HEK293 (cell line): ENCODE measurements around the gene RAMP1.

ENCODE experiments used
- CTCF ChIA-PET: fragments of 350-600 bp; formaldehyde crosslinking; extraction: SDS; loops from one replicate; lab custom pipeline; 2021; ENCODE audit warnings: antibody characterized with exemption; lab: Yijun Ruan, JAX
- POLR2A ChIA-PET: fragments of 300-600 bp; formaldehyde crosslinking; extraction: SDS; loops from one replicate; lab custom pipeline; 2020; ENCODE audit warnings: antibody characterized with exemption, inconsistent platforms; lab: Yijun Ruan, JAX
- H3K27ac ChIP-seq: fragments of 200-500 bp; sonication (Bioruptor generic); 2 replicates; pipeline ENCODE4 v1.5.1; 2014; ENCODE audit warnings: low read depth, low read length, control low read depth, inconsistent platforms; ENCODE audit errors: extremely low read depth
- H3K36me3 ChIP-seq, 2 experiments: fragments of 200-500 bp in 1 of 2; sonication (Bioruptor generic) in 1 of 2; 1 replicate in 1 of 2; 2 replicates in 1 of 2; pipeline ENCODE4 v1.5.1; 2014 to 2017; ENCODE audit warnings: inconsistent platforms in 2 of 2, low read length in 2 of 2; ENCODE audit not compliant: control insufficient read depth in 2 of 2, insufficient read depth in 1 of 2
- H3K4me1 ChIP-seq: fragments of 200-500 bp; sonication (Bioruptor generic); 2 replicates; pipeline ENCODE4 v1.5.1; 2014; ENCODE audit warnings: mild to moderate bottlenecking, low read length, inconsistent platforms; ENCODE audit not compliant: control insufficient read depth, insufficient read depth
- H3K4me3 ChIP-seq: 2 replicates; pipeline ENCODE4 v1.5.1; 2011; ENCODE audit warnings: low read depth, mild to moderate bottlenecking, control low read depth, low read length, moderate library complexity
- H3K9me3 ChIP-seq: fragments of 200-500 bp; sonication (Bioruptor generic); 2 replicates; pipeline ENCODE4 v1.5.1; 2014; ENCODE audit warnings: low read depth, low read length, inconsistent platforms; ENCODE audit not compliant: control insufficient read depth, insufficient read depth
- ELK4 ChIP-seq: IDR thresholded peaks from 2 replicates; pipeline ENCODE4 v1.6.1; 2011; ENCODE audit warnings: mild to moderate bottlenecking, low read depth, low read length, borderline replicate concordance
- KLF16 ChIP-seq: fragments of 450-650 bp; formaldehyde crosslinking; IDR thresholded peaks from 2 replicates; pipeline ENCODE4 v1.5.1; 2017; ENCODE audit warnings: missing biosample characterization, missing genetic modification characterization
- PATZ1 ChIP-seq: fragments of 450-650 bp; formaldehyde crosslinking; IDR thresholded peaks from 2 replicates; pipeline ENCODE4 v1.5.1; 2016; ENCODE audit warnings: missing biosample characterization, missing genetic modification characterization
- REPIN1 ChIP-seq: fragments of 450-650 bp; formaldehyde crosslinking; IDR thresholded peaks from 2 replicates; pipeline ENCODE4 v1.5.1; 2017; ENCODE audit warnings: missing biosample characterization, missing genetic modification characterization, low read depth
- SP3 ChIP-seq: fragments of 450-650 bp; formaldehyde crosslinking; IDR thresholded peaks from 2 replicates; pipeline ENCODE4 v1.5.1; 2016; ENCODE audit warnings: missing biosample characterization, missing genetic modification characterization
- WT1 ChIP-seq: fragments of 450-650 bp; formaldehyde crosslinking; IDR thresholded peaks from 2 replicates; pipeline ENCODE4 v1.5.1; 2016; ENCODE audit warnings: missing biosample characterization, missing genetic modification characterization
- ZBTB20 ChIP-seq: fragments of 450-650 bp; formaldehyde crosslinking; IDR thresholded peaks from 2 replicates; pipeline ENCODE4 v1.5.1; 2016; ENCODE audit warnings: missing biosample characterization, missing genetic modification characterization
- ZBTB44 ChIP-seq: fragments of 450-650 bp; IDR thresholded peaks from 2 replicates; pipeline ENCODE4 v1.5.1; 2018; ENCODE audit warnings: missing biosample characterization, mild to moderate bottlenecking, missing genetic modification characterization
- ZBTB8A ChIP-seq: fragments of 450-650 bp; formaldehyde crosslinking; IDR thresholded peaks from 2 replicates; pipeline ENCODE4 v1.5.1; 2016; ENCODE audit warnings: missing biosample characterization, missing genetic modification characterization
- ZFP41 ChIP-seq: fragments of 450-650 bp; formaldehyde crosslinking; IDR thresholded peaks from 2 replicates; pipeline ENCODE4 v1.5.1; 2016; ENCODE audit warnings: missing biosample characterization, missing genetic modification characterization, borderline replicate concordance
- ZIC2 ChIP-seq: fragments of 450-650 bp; formaldehyde crosslinking; IDR thresholded peaks from 2 replicates; pipeline ENCODE4 v1.5.1; 2016; ENCODE audit warnings: missing biosample characterization, missing genetic modification characterization
- ZNF10 ChIP-seq: fragments of 450-650 bp; formaldehyde crosslinking; IDR thresholded peaks from 2 replicates; pipeline ENCODE4 v1.5.1; 2017; ENCODE audit warnings: missing biosample characterization, missing genetic modification characterization
- ZNF132 ChIP-seq: fragments of 450-650 bp; formaldehyde crosslinking; IDR thresholded peaks from 2 replicates; pipeline ENCODE4 v1.5.1; 2017; ENCODE audit warnings: missing biosample characterization, missing genetic modification characterization, borderline replicate concordance
- ZNF133 ChIP-seq: fragments of 450-650 bp; formaldehyde crosslinking; IDR thresholded peaks from 2 replicates; pipeline ENCODE4 v1.5.1; 2016; ENCODE audit warnings: missing biosample characterization, missing genetic modification characterization
- ZNF148 ChIP-seq: fragments of 450-650 bp; formaldehyde crosslinking; IDR thresholded peaks from 2 replicates; pipeline ENCODE4 v1.5.0; 2017; ENCODE audit warnings: missing biosample characterization, missing genetic modification characterization, borderline replicate concordance
- ZNF155 ChIP-seq: fragments of 450-650 bp; formaldehyde crosslinking; IDR thresholded peaks from 2 replicates; pipeline ENCODE4 v1.5.1; 2016; ENCODE audit warnings: missing biosample characterization, missing genetic modification characterization
- ZNF157 ChIP-seq: fragments of 450-650 bp; formaldehyde crosslinking; IDR thresholded peaks from 2 replicates; pipeline ENCODE4 v1.5.1; 2016; ENCODE audit warnings: missing biosample characterization, missing genetic modification characterization
- ZNF24 ChIP-seq: fragments of 450-650 bp; formaldehyde crosslinking; IDR thresholded peaks from 2 replicates; pipeline ENCODE4 v1.5.1; 2016; ENCODE audit warnings: missing biosample characterization, missing genetic modification characterization
- ZNF404 ChIP-seq: fragments of 450-650 bp; formaldehyde crosslinking; IDR thresholded peaks from 2 replicates; pipeline ENCODE4 v1.5.1; 2017; ENCODE audit warnings: missing biosample characterization, missing genetic modification characterization
- ZNF416 ChIP-seq: fragments of 450-650 bp; formaldehyde crosslinking; IDR thresholded peaks from 2 replicates; pipeline ENCODE4 v1.5.1; 2016; ENCODE audit warnings: missing biosample characterization, missing genetic modification characterization
- ZNF514 ChIP-seq: fragments of 450-650 bp; formaldehyde crosslinking; IDR thresholded peaks from 2 replicates; pipeline ENCODE4 v1.5.1; 2016; ENCODE audit warnings: missing biosample characterization, missing genetic modification characterization
- ZNF548 ChIP-seq: fragments of 450-650 bp; formaldehyde crosslinking; IDR thresholded peaks from 2 replicates; pipeline ENCODE4 v1.5.1; 2016; ENCODE audit warnings: missing biosample characterization, missing genetic modification characterization
- ZNF560 ChIP-seq: fragments of 450-650 bp; formaldehyde crosslinking; IDR thresholded peaks from 2 replicates; pipeline ENCODE4 v1.5.1; 2017; ENCODE audit warnings: missing biosample characterization, missing genetic modification characterization, borderline replicate concordance
- ZNF600 ChIP-seq: fragments of 450-650 bp; formaldehyde crosslinking; IDR thresholded peaks from 2 replicates; pipeline ENCODE4 v1.5.1; 2016; ENCODE audit warnings: missing biosample characterization, missing genetic modification characterization
- ZNF610 ChIP-seq: fragments of 450-650 bp; formaldehyde crosslinking; IDR thresholded peaks from 2 replicates; pipeline ENCODE4 v1.5.1; 2016; ENCODE audit warnings: missing biosample characterization, missing genetic modification characterization, borderline replicate concordance
- ZNF776 ChIP-seq: fragments of 450-650 bp; formaldehyde crosslinking; IDR thresholded peaks from 2 replicates; pipeline ENCODE4 v1.5.0; 2017; ENCODE audit warnings: missing biosample characterization, missing genetic modification characterization, borderline replicate concordance
- ZNF837 ChIP-seq: fragments of 450-650 bp; formaldehyde crosslinking; IDR thresholded peaks from 2 replicates; pipeline ENCODE4 v1.5.1; 2016; ENCODE audit warnings: missing biosample characterization, missing genetic modification characterization
- ZSCAN4 ChIP-seq: fragments of 450-650 bp; formaldehyde crosslinking; IDR thresholded peaks from 2 replicates; pipeline ENCODE4 v1.5.1; 2017; ENCODE audit warnings: missing biosample characterization, missing genetic modification characterization

The RAMP1 gene

GRCh38 chr2:237917696-237918374 lies 58.4 kb downstream of the RAMP1 start (continued):
- TF ChIP-seq ZNF837 (tag by site-specific recombination): no peak

- Histone ChIP-seq H3K9me3 (no peaks in the 10 kb centered on the region), H3K4me1 (no peaks in the 10 kb centered on the region), H3K4me3 (no peak overlapping the region), H3K27ac (no peak overlapping the region), H3K36me3 (no peaks in the 10 kb centered on the region)
- ChIA-PET POLR2A (no interaction called here), CTCF (interaction anchor here (0.6 kb wide), 1 partner anchor 13 kb away, joined by 4 read pairs; no protein-coding TSS in a partner anchor)
- no peak for TF ChIP-seq ZNF155 (tag by site-specific recombination)
- no peak for TF ChIP-seq ZNF416
- no peak for TF ChIP-seq ZBTB44 (tag by site-specific recombination)
- TF ChIP-seq ZNF600: no peak
- no peak for TF ChIP-seq ZNF404 (tag by site-specific recombination)
- TF ChIP-seq REPIN1 (tag by site-specific recombination): no peak
- no peak for TF ChIP-seq ZNF514 (tag by site-specific recombination)
- no peak for TF ChIP-seq ZNF610 (tag by site-specific recombination)
- no peak for TF ChIP-seq KLF16
- no peak for TF ChIP-seq ZNF560
- no peak for TF ChIP-seq PATZ1 (tag by site-specific recombination)
- no peak for TF ChIP-seq ZNF24 (tag by site-specific recombination)
- TF ChIP-seq ZNF776 (tag by site-specific recombination): no peak
- no peak for TF ChIP-seq ZFP41
- no peak for TF ChIP-seq ZBTB8A
Measured at GRCh38 chr2:237919593-237919992, 60.2 kb downstream of the RAMP1 start.

GRCh38 chr2:237920673-237921072 lies 61.2 kb downstream of the RAMP1 start:
- CTCF ChIA-PET: no interaction called here
- H3K4me3 ChIP-seq: no peak overlapping the region
- POLR2A ChIA-PET: no interaction called here
- no peak for TF ChIP-seq ELK4
- no peak for TF ChIP-seq ZNF133 (tag by site-specific recombination)
- no peak for TF ChIP-seq ZNF548 (tag by site-specific recombination)
- no peak for TF ChIP-seq ZNF10 (tag by site-specific recombination)
- TF ChIP-seq ZNF157 (tag by site-specific recombination): no peak
- TF ChIP-seq WT1 (tag by site-specific recombination): no peak
- no peak for TF ChIP-seq ZBTB20 (tag by site-specific recombination)
- no peak for TF ChIP-seq ZNF148
- TF ChIP-seq ZNF776 (tag by site-specific recombination): no peak
- no peak for TF ChIP-seq ZIC2
- no peak for TF ChIP-seq SP3 (tag by site-specific recombination)
- no peak for TF ChIP-seq ZNF132 (tag by site-specific recombination)
- no peak for TF ChIP-seq ZSCAN4 (tag by site-specific recombination)

More at GRCh38 chr2:237920673-237921072, 61.2 kb downstream of the RAMP1 start:
- H3K9me3 ChIP-seq: no peaks in the 10 kb centered on the region
- no peak overlapping the region for H3K27ac ChIP-seq
- H3K36me3 ChIP-seq: no peaks in the 10 kb centered on the region
- no peaks in the 10 kb centered on the region for H3K4me1 ChIP-seq
